Choroid plexus epithelial cell (primary cell): ENCODE data around the gene CASZ1.

Source experiments
- DNase-seq: peaks from one replicate; pipeline ENCODE4 v3.0.0-alpha.2; 2010; ENCODE audit warnings: low read depth
- H3K4me3 ChIP-seq: 2 replicates; pipeline ENCODE4 v1.5.1; 2011; ENCODE audit warnings: low read depth, mild to moderate bottlenecking, control low read depth, low read length, moderate library complexity
- TF ChIP-seq, protein P1 (sequence below): conservative IDR thresholded peaks from 2 replicates; pipeline ENCODE4 v1.5.1; 2011; ENCODE audit warnings: low read depth, mild to moderate bottlenecking, control low read depth, inconsistent platforms, low read length, moderate library complexity

The CASZ1 gene

DNA sequence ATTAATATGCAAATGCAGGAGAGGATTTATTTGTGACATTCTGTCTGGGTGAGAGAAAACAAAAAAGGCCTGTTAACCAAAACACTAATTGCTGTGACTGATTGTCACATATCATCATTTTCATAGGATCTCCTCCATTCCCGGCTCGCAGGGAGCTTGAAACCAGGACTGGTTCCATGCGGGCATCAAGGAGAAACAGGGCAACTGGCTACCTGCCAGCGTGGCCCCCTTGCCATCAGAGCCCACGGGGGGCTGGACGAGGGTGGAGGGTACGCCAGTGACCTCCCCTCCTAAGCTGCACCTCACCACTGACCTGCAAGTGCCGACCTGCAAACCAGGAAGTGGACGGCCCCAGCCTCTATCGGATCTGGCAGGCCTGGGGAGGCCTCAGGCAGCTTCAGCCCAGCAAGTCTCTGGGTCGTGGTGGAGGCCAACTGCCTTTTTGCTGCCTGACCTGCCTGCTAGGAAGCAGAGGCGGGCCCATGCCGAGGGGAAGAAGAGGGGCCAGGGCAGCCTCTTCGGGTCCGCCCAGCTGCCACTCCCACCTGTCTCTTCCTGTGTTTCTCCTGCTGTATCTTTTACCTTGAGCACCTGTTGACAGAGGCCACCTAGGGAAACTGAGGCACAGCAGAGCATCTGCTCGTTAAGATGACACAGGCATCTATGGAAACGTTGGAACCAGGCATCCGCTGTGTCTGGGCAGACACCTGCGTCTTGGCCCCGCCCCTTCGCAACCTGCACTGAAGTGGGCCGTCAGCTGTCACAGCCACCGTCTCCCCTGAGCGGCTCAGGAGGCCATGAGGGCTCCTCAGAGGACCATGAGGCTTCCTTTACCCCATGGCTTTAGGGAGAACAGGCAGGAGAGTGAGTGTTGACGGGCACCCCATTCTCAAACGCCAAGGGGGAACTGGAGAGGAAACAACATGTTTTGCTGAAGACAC lies 74.8 kb downstream of the CASZ1 start:
- no peak for DNase-seq
- TF ChIP-seq, protein P1, sequence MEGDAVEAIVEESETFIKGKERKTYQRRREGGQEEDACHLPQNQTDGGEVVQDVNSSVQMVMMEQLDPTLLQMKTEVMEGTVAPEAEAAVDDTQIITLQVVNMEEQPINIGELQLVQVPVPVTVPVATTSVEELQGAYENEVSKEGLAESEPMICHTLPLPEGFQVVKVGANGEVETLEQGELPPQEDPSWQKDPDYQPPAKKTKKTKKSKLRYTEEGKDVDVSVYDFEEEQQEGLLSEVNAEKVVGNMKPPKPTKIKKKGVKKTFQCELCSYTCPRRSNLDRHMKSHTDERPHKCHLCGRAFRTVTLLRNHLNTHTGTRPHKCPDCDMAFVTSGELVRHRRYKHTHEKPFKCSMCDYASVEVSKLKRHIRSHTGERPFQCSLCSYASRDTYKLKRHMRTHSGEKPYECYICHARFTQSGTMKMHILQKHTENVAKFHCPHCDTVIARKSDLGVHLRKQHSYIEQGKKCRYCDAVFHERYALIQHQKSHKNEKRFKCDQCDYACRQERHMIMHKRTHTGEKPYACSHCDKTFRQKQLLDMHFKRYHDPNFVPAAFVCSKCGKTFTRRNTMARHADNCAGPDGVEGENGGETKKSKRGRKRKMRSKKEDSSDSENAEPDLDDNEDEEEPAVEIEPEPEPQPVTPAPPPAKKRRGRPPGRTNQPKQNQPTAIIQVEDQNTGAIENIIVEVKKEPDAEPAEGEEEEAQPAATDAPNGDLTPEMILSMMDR: no peak
- H3K4me3 ChIP-seq: no peak overlapping the region

DNA sequence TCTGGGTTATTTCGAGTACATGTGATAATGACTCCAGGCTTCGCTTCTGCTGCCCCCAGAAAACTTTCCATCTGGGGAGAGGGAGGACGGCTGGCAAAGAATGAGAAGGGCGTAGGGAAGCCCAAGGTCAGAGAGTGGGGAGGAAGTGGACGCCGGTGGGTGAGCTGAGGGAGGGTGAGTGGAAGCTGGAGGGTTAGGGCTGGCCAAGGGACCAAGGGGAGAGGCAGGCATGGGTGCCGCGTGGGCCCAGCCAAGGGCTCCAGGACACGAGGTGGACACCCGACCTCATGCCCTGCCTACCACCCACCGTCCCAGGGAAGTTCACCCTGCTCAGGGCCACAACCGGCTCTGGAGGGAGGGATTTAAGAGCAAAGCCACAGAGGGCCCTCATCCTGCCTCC lies 75.8 kb downstream of the CASZ1 start:
- no peak for DNase-seq
- TF ChIP-seq, protein P1: no peak
- no peak overlapping the region for H3K4me3 ChIP-seq

DNA sequence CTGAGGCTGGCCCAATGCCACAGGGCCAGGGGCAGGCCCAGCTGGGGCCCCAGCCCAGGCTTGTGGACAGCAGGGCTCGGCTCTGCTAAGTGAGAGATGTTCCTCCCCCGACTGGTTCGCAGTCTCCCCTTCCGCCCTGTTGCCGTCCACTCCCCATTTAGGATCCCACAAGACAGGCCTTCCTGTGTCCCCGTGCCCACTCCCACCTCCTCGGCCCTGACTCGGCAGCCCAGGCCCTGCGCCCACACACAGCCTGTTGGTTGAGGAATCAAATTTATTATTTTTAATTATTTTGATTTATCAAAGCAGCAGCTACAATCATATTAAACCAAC lies 78.4 kb downstream of the CASZ1 start:
- DNase-seq: no peak
- no peak overlapping the region for H3K4me3 ChIP-seq
- TF ChIP-seq, protein P1: no peak

DNA sequence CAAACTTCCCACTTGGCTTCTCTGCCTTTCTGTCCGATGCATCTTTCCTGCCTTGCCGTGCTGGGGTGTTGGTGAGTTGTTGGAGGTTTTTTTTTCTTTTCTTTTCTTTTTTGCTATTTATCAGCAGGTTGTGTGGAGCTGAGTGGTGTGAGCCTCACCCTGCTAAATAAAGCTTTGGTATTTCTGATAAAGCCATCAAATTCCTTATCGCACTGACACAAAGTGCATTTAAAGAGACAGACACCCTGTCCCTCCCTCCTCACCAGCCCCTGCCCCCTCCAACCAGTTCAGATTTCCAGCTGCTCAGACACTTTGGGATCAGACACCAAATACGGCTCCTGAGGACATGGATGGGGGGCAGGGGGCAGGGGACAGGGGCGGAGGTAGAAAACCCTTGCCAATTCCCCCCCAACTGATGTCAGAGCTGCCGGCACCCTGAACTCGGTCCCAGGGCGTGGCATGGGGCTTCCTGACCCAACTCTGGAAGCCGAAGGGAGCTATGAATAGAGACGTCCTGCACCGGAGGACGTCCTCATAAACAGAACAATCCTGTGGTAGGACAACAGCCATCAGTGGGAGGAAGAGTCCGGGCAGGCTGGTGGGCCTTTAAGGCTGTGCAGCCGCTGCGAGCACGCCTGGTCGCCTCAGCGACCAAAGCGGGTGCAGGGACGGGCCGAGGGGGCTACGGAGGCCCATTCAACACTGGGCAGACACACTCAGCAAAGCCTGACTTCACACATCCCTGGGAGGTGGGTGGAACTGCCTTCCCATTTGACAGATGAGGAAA lies 79.0 kb downstream of the CASZ1 start:
- TF ChIP-seq, protein P1: no peak
- DNase-seq: no peak
- no peak overlapping the region for H3K4me3 ChIP-seq

DNA sequence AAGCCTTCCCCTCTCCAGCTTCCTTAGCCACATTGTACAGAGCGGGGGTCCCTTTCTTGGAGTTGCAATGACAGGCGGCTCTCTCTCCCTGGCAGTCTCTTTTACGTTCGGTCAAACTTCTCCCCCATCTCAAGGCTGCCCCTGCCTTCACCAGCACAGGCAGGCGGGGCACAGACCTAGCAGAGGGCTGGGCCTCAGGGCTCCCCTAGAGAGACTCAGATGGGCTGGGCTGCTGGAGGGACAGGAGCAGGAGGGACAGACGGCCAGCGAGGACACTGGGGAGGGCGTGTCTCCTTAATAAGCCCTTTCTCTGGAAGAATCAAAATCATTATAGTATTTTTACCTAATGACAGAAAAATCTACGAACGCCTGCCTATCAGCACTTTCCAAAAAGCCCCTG lies 79.6 kb downstream of the CASZ1 start:
- no peak for DNase-seq
- TF ChIP-seq, protein P1: no peak
- no peak overlapping the region for H3K4me3 ChIP-seq

DNA sequence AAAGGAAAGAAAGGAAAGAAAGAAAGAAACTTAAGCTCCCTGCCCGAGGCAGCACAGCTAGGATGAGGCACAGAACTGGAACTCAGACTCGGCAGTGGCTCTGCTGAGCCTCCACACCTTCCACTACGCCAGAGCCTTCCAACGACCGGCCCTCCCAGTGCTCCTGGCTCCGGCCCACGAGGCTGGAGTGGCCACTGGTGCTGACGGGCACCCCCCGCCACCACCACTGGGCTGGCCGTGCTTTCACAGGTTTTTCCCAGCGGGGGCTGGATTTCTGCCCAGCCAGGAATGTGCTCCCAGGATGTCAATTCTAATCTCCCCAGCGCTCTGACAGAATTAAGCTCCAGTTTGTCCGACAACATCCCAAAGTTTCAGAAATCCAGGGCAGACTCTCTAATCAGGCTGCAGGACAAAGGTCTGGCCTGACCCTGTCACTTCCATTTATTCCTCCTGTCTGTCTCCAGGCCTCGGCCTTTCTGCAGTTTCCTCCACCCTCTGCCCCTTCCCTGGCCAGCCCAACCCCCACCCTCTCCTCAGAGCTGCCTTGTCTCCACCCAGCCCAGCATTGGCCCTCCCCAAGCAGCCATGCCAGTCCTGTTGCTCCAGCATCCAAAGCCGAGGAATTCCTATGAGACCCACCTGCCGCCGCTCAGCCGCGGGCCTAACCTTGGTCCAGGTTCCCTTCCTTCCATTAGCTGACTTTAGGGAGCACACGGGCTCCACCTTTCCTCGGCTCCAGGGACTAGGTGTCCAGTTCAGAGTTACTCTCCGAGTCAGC lies 81.9 kb downstream of the CASZ1 start:
- no peak for DNase-seq
- TF ChIP-seq, protein P1: no peak
- no peak overlapping the region for H3K4me3 ChIP-seq
